GM18507 (cell line): ENCODE results near the gene SIX2.

ENCODE experiments used
- DNase-seq: peaks from one replicate; pipeline ENCODE4 v3.0.0; 2011; ENCODE audit warnings: low read depth; ENCODE audit not compliant: insufficient read length; ENCODE audit errors: extremely low spot score
- FAIRE-seq: peaks from 2 replicates; lab custom pipeline; 2011; peaks lifted over from hg19 to GRCh38; lab: Jason Lieb, UNC

SIX2 gene

GRCh38 chr2:45004562-45005191 lies 4.6 kb downstream of the SIX2 start:
- DNase-seq (no peak), FAIRE-seq (no peak)

- FAIRE-seq, result no peak
- DNase-seq, result no peak
Observed at GRCh38 chr2:45003579-45004551, 5.4 kb downstream of the SIX2 start.

GRCh38 chr2:45002686-45003085 lies 6.6 kb downstream of the SIX2 start:
- FAIRE-seq, result no peak
- DNase-seq, result no peak

- FAIRE-seq, result no peak
Observed at GRCh38 chr2:45001869-45002385, 7.3 kb downstream of the SIX2 start.

GRCh38 chr2:45000921-45001868 lies 8.1 kb downstream of the SIX2 start:
- FAIRE-seq (no peak), DNase-seq (no peak)

More at GRCh38 chr2:45001869-45002385, 7.3 kb downstream of the SIX2 start:
- DNase-seq, result no peak

GRCh38 chr2:45000341-45000901 lies 8.8 kb downstream of the SIX2 start:
- no peak for DNase-seq
- no peak for FAIRE-seq

GRCh38 chr2:44999540-44999939 lies 9.7 kb downstream of the SIX2 start:
- DNase-seq (no peak), FAIRE-seq (no peak)

GRCh38 chr2:44997963-44998362 lies 11.3 kb downstream of the SIX2 start:
- no peak for FAIRE-seq
- no peak for DNase-seq

- DNase-seq, result no peak
- no peak for FAIRE-seq
Observed at GRCh38 chr2:44996356-44996755, 12.9 kb downstream of the SIX2 start.

GRCh38 chr2:44994377-44994776 lies 14.9 kb downstream of the SIX2 start:
- no peak for FAIRE-seq
- no peak for DNase-seq

- DNase-seq, result no peak
- no peak for FAIRE-seq
Observed at GRCh38 chr2:44989176-44989575, 20.1 kb downstream of the SIX2 start.

GRCh38 chr2:44983836-44984604 lies 25.2 kb downstream of the SIX2 start:
- DNase-seq, result no peak
- FAIRE-seq, result no peak

- FAIRE-seq, result peak; percentile 86
- peak; percentile 45 for DNase-seq
Observed at GRCh38 chr2:44981714-44982108, 27.5 kb downstream of the SIX2 start.

- no peak for DNase-seq
- no peak for FAIRE-seq
Observed at GRCh38 chr2:44980751-44981713, 28.2 kb downstream of the SIX2 start.

GRCh38 chr2:44979581-44979980 lies 29.7 kb downstream of the SIX2 start:
- FAIRE-seq (no peak), DNase-seq (no peak)

- FAIRE-seq (no peak), DNase-seq (no peak)
Observed at GRCh38 chr2:44975571-44976450, 33.4 kb downstream of the SIX2 start.
